T-cell (primary cell): ENCODE measurements around the gene PIK3R5. TPM values are rescaled to one million over a fixed set of nuclear protein-coding genes. Genes with fewer than 3 reads are reported as not detected.

Experiments used
- ATAC-seq, 4 experiments: fragments of 200-7000 bp in 3 of 4; fragments of 150-1000 bp in 1 of 4; cut with Tn5 transposase; replicated peaks in 1 of 4; 1 replicate in 3 of 4; 2 replicates in 1 of 4; pipeline ENCODE4 v1.10.0; 2021; ENCODE audit warnings: moderate library complexity in 3 of 4, mild to moderate bottlenecking in 2 of 4, moderate number of reproducible peaks in 1 of 4
- CTCF ChIA-PET, 2 donors: fragments of 300-600 bp; sonication (Branson Sonifier 250); formaldehyde crosslinking; loops; one replicate each; lab custom pipeline; 2022; ENCODE audit warnings: antibody characterized with exemption in 2 of 2; lab: Charles Lee
- POLR2A ChIA-PET, 2 donors: fragments of 300-600 bp; sonication (Branson Sonifier 250); formaldehyde crosslinking; loops; one replicate each; lab custom pipeline; 2022; ENCODE audit warnings: antibody characterized with exemption in 2 of 2; lab: Charles Lee
- DNase-seq, 35 experiments: peaks; one replicate each; pipeline versions ENCODE4 v3.0.0 to v3.0.0-alpha.2; 2013 to 2023
- H3K27ac ChIP-seq: one replicate; pipeline ENCODE4 v1.5.1; 2013; ENCODE audit warnings: low read length
- H3K27me3 ChIP-seq, 2 experiments: replicated peaks in 1 of 2; 1 replicate in 1 of 2; 2 replicates in 1 of 2; pipeline versions ENCODE4 v1.6.1 to v1.7.0; 2013; ENCODE audit warnings: low read length in 1 of 2, mixed read lengths in 1 of 2; ENCODE audit not compliant: control insufficient read depth in 2 of 2, insufficient read depth in 2 of 2; ENCODE audit errors: extremely low read depth in 1 of 2
- H3K36me3 ChIP-seq, 2 donors: 1 replicate in 1 of 2; 2 replicates in 1 of 2; pipeline versions ENCODE4 v1.6.1 to v1.7.0; 2013; ENCODE audit warnings: low read length in 1 of 2; ENCODE audit not compliant: control insufficient read depth in 2 of 2, insufficient read depth in 1 of 2; ENCODE audit errors: extremely low read depth in 1 of 2
- H3K4me1 ChIP-seq, 2 experiments: 1 replicate in 1 of 2; 2 replicates in 1 of 2; pipeline versions ENCODE4 v1.6.1 to v1.7.0; 2013; ENCODE audit warnings: low read length in 2 of 2, mixed read lengths in 1 of 2; ENCODE audit not compliant: insufficient read depth in 2 of 2, control insufficient read depth in 1 of 2; ENCODE audit errors: extremely low read depth in 1 of 2
- H3K4me3 ChIP-seq, 2 donors: 1 replicate in 1 of 2; 2 replicates in 1 of 2; pipeline versions ENCODE4 v1.5.1 to v1.7.0; 2013; ENCODE audit warnings: mild to moderate bottlenecking in 2 of 2, low read length in 1 of 2, moderate library complexity in 1 of 2; ENCODE audit not compliant: control insufficient read depth in 1 of 2; ENCODE audit errors: extremely low read depth in 1 of 2
- H3K9me3 ChIP-seq: 2 replicates; pipeline ENCODE4 v1.7.0; 2013
- H3K27ac Mint-ChIP-seq, 2 donors: one replicate each; pipeline ENCODE4 v1.8.0; 2020 to 2021; ENCODE audit warnings: mild to moderate bottlenecking in 2 of 2, mixed read lengths in 2 of 2
- H3K27me3 Mint-ChIP-seq, 2 donors: one replicate each; pipeline ENCODE4 v1.8.0; 2021 to 2022; ENCODE audit warnings: mixed read lengths in 2 of 2
- H3K36me3 Mint-ChIP-seq: one replicate; pipeline ENCODE4 v1.8.0; 2021; ENCODE audit warnings: mixed read lengths
- H3K4me1 Mint-ChIP-seq, 3 donors: one replicate each; pipeline ENCODE4 v1.8.0; 2020 to 2022; ENCODE audit warnings: mixed read lengths in 3 of 3, mild to moderate bottlenecking in 1 of 3
- H3K4me3 Mint-ChIP-seq, 3 donors: one replicate each; pipeline ENCODE4 v1.8.0; 2020 to 2022; ENCODE audit warnings: mild to moderate bottlenecking in 3 of 3, mixed read lengths in 3 of 3, moderate library complexity in 3 of 3
- H3K9me3 Mint-ChIP-seq, 3 donors: one replicate each; pipeline ENCODE4 v1.8.0; 2020 to 2022; ENCODE audit warnings: mixed read lengths in 3 of 3
- WGBS: methylation state at CpG from one replicate; pipeline ENCODE4 v1.1.5; 2013; ENCODE audit warnings: missing lambda C conversion rate; ENCODE audit not compliant: insufficient coverage; 5-methylcytosine and 5-hydroxymethylcytosine counted together
- total RNA-seq, 35 experiments: library from RNA in 6 of 35; stranded (reverse) in 6 of 35; fragments of 120-200 nt in 1 of 35; gene quantifications; one replicate each; pipeline versions ENCODE4 v1.2.1 to v1.2.4 and lab custom pipeline; 2013 to 2026

The PIK3R5 gene
- total RNA-seq, 5 donors from 2014 or later (not counting 1 experiment from before 2014, with no cell fraction given): 118 to 210 (median 151) TPM

- H3K27ac Mint-ChIP-seq: peak overlapping the region; percentile 23 to 31
- no peak for DNase-seq
- H3K9me3 Mint-ChIP-seq: no peaks in the 10 kb centered on the region
- no peak overlapping the region for H3K4me3 Mint-ChIP-seq
- ChIA-PET POLR2A (no interaction called here), CTCF (interaction anchor here in 1 of 2 donors (0.8 kb wide), 1 partner anchor 11 kb away, joined by 3 read pairs; no protein-coding TSS in a partner anchor)
- no peak for ATAC-seq
- peaks cover 3 to 10% (median 4%) of the 10 kb centered on the region in 3 donors for H3K4me1 Mint-ChIP-seq
- peaks cover 0 to 15% of the 10 kb centered on the region in 2 experiments for H3K4me1 ChIP-seq
- no peaks in the 10 kb centered on the region for H3K27me3 ChIP-seq
- peaks cover 43% of the 10 kb centered on the region for H3K36me3 Mint-ChIP-seq
- no peaks in the 10 kb centered on the region for H3K9me3 ChIP-seq
- H3K36me3 ChIP-seq: peaks cover 26 to 90% of the 10 kb centered on the region in 2 donors
- no peak overlapping the region for H3K4me3 ChIP-seq
- no peak overlapping the region for H3K27ac ChIP-seq
- H3K27me3 Mint-ChIP-seq: no peaks in the 10 kb centered on the region
- WGBS: 95% methylated on average over 9 of the region's 14 CpGs
Observed at GRCh38 chr17:8889458-8890210, 75.9 kb downstream of the PIK3R5 start.

- CTCF ChIA-PET: interaction anchor here in 1 of 2 donors (0.8 kb wide), 1 partner anchor 12 kb away, joined by 3 read pairs; no protein-coding TSS in a partner anchor
- H3K36me3 Mint-ChIP-seq: peaks cover 48% of the 10 kb centered on the region
Observed at GRCh38 chr17:8888704-8889302, 76.7 kb downstream of the PIK3R5 start.

GRCh38 chr17:8887834-8888703 lies 77.4 kb downstream of the PIK3R5 start:
- H3K27ac ChIP-seq: no peak overlapping the region
- Mint-ChIP-seq H3K27me3 (no peaks in the 10 kb centered on the region), H3K9me3 (no peaks in the 10 kb centered on the region), H3K4me1 (peaks cover 0 to 7% (median 5%) of the 10 kb centered on the region in 3 donors), H3K36me3 (peaks cover 53% of the 10 kb centered on the region), H3K27ac (no peak overlapping the region), H3K4me3 (no peak overlapping the region)
- ChIA-PET CTCF (interaction anchor here in 1 of 2 donors (0.6 kb wide), 1 partner anchor 395 kb away, joined by 5 read pairs; no protein-coding TSS in a partner anchor), POLR2A (no interaction called here)
- WGBS: 98% methylated on average over 27 of the region's 39 CpGs
- DNase-seq (no peak), ATAC-seq (no peak)
- H3K4me1 ChIP-seq: peaks cover 0 to 11% of the 10 kb centered on the region in 2 experiments
- no peaks in the 10 kb centered on the region for H3K9me3 ChIP-seq
- no peaks in the 10 kb centered on the region for H3K27me3 ChIP-seq
- no peak overlapping the region for H3K4me3 ChIP-seq
- H3K36me3 ChIP-seq: peaks cover 33 to 90% of the 10 kb centered on the region in 2 donors

More at GRCh38 chr17:8888704-8889302, 76.7 kb downstream of the PIK3R5 start:
- Histone ChIP-seq H3K27ac (no peak overlapping the region), H3K9me3 (no peaks in the 10 kb centered on the region), H3K36me3 (peaks cover 28 to 90% of the 10 kb centered on the region in 2 donors), H3K4me3 (no peak overlapping the region), H3K27me3 (no peaks in the 10 kb centered on the region), H3K4me1 (peaks cover 0 to 11% of the 10 kb centered on the region in 2 experiments)
- Mint-ChIP-seq H3K9me3 (no peaks in the 10 kb centered on the region), H3K4me3 (no peak overlapping the region), H3K27ac (peak overlapping the region in 1 of 2 donors; percentile 28), H3K27me3 (no peaks in the 10 kb centered on the region), H3K4me1 (peaks cover 0 to 8% (median 3%) of the 10 kb centered on the region in 3 donors)
- no peak for ATAC-seq
- DNase-seq: no peak
- WGBS: 95% methylated on average over 6 of the region's 8 CpGs
- POLR2A ChIA-PET: no interaction called here

- Mint-ChIP-seq H3K4me1 (peaks cover 0 to 5% (median 1%) of the 10 kb centered on the region in 3 donors), H3K9me3 (no peaks in the 10 kb centered on the region), H3K36me3 (peaks cover 52% of the 10 kb centered on the region), H3K4me3 (no peak overlapping the region), H3K27me3 (no peaks in the 10 kb centered on the region), H3K27ac (peak overlapping the region in 1 of 2 donors; percentile 17)
- ChIA-PET CTCF (interaction anchor here in 1 of 2 donors (0.6 kb wide), 1 partner anchor 395 kb away, joined by 5 read pairs; no protein-coding TSS in a partner anchor), POLR2A (no interaction called here)
- peaks cover 0 to 8% of the 10 kb centered on the region in 2 experiments for H3K4me1 ChIP-seq
- H3K4me3 ChIP-seq: no peak overlapping the region
- ATAC-seq (no peak), DNase-seq (no peak)
- H3K27me3 ChIP-seq: no peaks in the 10 kb centered on the region
- H3K27ac ChIP-seq: peak overlapping the region; percentile 29
- H3K9me3 ChIP-seq: no peaks in the 10 kb centered on the region
- H3K36me3 ChIP-seq: peaks cover 33 to 89% of the 10 kb centered on the region in 2 donors
- 96% methylated on average over 7 of the region's 11 CpGs for WGBS
Observed at GRCh38 chr17:8887301-8887700, 78.2 kb downstream of the PIK3R5 start.

GRCh38 chr17:8885967-8886684 lies 79.4 kb downstream of the PIK3R5 start:
- Mint-ChIP-seq H3K27ac (peak overlapping the region; percentile 55 to 63), H3K4me3 (no peak overlapping the region)

More at GRCh38 chr17:8885967-8886684, 79.4 kb downstream of the PIK3R5 start:
- CTCF ChIA-PET: interaction anchor here in 1 of 2 donors (0.7 kb wide), 1 partner anchor 15 kb away, joined by 6 read pairs; no protein-coding TSS in a partner anchor
- H3K36me3 ChIP-seq: peaks cover 38 to 91% of the 10 kb centered on the region in 2 donors
- DNase-seq (peak in 3 of 35 experiments; percentile 19 to 30 (median 22)), ATAC-seq (no peak)
- peak overlapping the region; percentile 8 for H3K27ac ChIP-seq
- no peaks in the 10 kb centered on the region for H3K9me3 ChIP-seq
- Mint-ChIP-seq H3K27me3 (no peaks in the 10 kb centered on the region), H3K9me3 (no peaks in the 10 kb centered on the region), H3K4me1 (peaks cover 0 to 5% (median 0%) of the 10 kb centered on the region in 3 donors), H3K36me3 (peaks cover 57% of the 10 kb centered on the region)
- 98% methylated on average over 20 of the region's 23 CpGs for WGBS
- POLR2A ChIA-PET: no interaction called here
- H3K27me3 ChIP-seq: no peaks in the 10 kb centered on the region
- H3K4me3 ChIP-seq: no peak overlapping the region
- peaks cover 0 to 8% of the 10 kb centered on the region in 2 experiments for H3K4me1 ChIP-seq
